HepG2 (cell line): Measurements from ENCODE around the gene SCAMP3. TPM values are rescaled to one million over a fixed set of nuclear protein-coding genes. Genes with fewer than 3 reads are reported as not detected.

Source experiments
- IRF2 ChIP-seq: IDR thresholded peaks from 2 replicates; pipeline ENCODE4 v1.6.1; 2018; ENCODE audit warnings: missing genetic modification reagents, missing compliant biosample characterization
- JDP2 ChIP-seq: sonication (generic); formaldehyde crosslinking; IDR thresholded peaks from 2 replicates; pipeline ENCODE4 v1.8.1; 2022; ENCODE audit warnings: missing genetic modification reagents, borderline replicate concordance
- MAF1 ChIP-seq: sonication (generic); formaldehyde crosslinking; IDR thresholded peaks from 2 replicates; pipeline ENCODE4 v1.5.0; 2020; ENCODE audit warnings: missing genetic modification reagents, borderline replicate concordance
- MYC ChIP-seq: sonication (generic); formaldehyde crosslinking; IDR thresholded peaks from 2 replicates; pipeline ENCODE4 v1.9.0; 2021; ENCODE audit warnings: missing genetic modification reagents, borderline replicate concordance
- NFYC ChIP-seq: IDR thresholded peaks from 2 replicates; pipeline ENCODE4 v1.6.1; 2016; ENCODE audit warnings: missing genetic modification reagents, missing compliant biosample characterization
- PRPF4 ChIP-seq: fragments of 200-400 bp; formaldehyde crosslinking; IDR thresholded peaks from 2 replicates; pipeline ENCODE4 v1.6.1; 2016; ENCODE audit warnings: low read length, low read depth; ENCODE audit not compliant: poor library complexity, severe bottlenecking
- REXO4 ChIP-seq: sonication (generic); formaldehyde crosslinking; IDR thresholded peaks from 2 replicates; pipeline ENCODE4 v1.8.0; 2022; ENCODE audit warnings: missing genetic modification reagents, mild to moderate bottlenecking, borderline replicate concordance
- SNAPC2 ChIP-seq: sonication (generic); formaldehyde crosslinking; IDR thresholded peaks from 2 replicates; pipeline ENCODE4 v1.8.1; 2022; ENCODE audit warnings: mild to moderate bottlenecking, missing genetic modification reagents
- TBL1XR1 ChIP-seq: fragments of 150-350 bp; IDR thresholded peaks from 2 replicates; pipeline ENCODE4 v1.6.1; 2014; ENCODE audit warnings: borderline replicate concordance, low read length; ENCODE audit not compliant: partially characterized antibody
- TGIF2 ChIP-seq: IDR thresholded peaks from 2 replicates; pipeline ENCODE4 v1.6.1; 2016; ENCODE audit warnings: control low read depth, missing compliant biosample characterization
- ZBTB3 ChIP-seq: sonication (generic); formaldehyde crosslinking; IDR thresholded peaks from 2 replicates; pipeline ENCODE4 v1.4.0; 2020; ENCODE audit warnings: low read depth, mild to moderate bottlenecking, moderate library complexity, missing genetic modification reagents, borderline replicate concordance
- ZBTB38 ChIP-seq: sonication (generic); formaldehyde crosslinking; IDR thresholded peaks from 2 replicates; pipeline ENCODE4 v1.5.1; 2020; ENCODE audit warnings: mild to moderate bottlenecking, missing genetic modification reagents
- ZNF549 ChIP-seq: sonication (generic); formaldehyde crosslinking; IDR thresholded peaks from 2 replicates; pipeline ENCODE4 v1.5.0; 2020; ENCODE audit warnings: missing genetic modification reagents
- polyA plus RNA-seq, 8 experiments: library from polyadenylated mRNA; depleted of rRNA in 3 of 8; stranded (reverse) in 7 of 8; unstranded in 1 of 8; fragments of >200 nt; fragmentation: Illumina TruSeq in 4 of 8; extraction: Trizol in 4 of 8; gene quantifications; 2 replicates each; pipeline versions ENCODE4 v1.2.1 to v1.2.3, GENCODE V29; 2011 to 2016; ENCODE audit warnings: low read depth in 4 of 8, missing spikeins in 1 of 8, mixed read lengths in 1 of 8; ENCODE audit not compliant: insufficient read depth in 1 of 8
- total RNA-seq, 5 experiments: library from RNA; depleted of rRNA; stranded (reverse); fragments of >200 nt; fragmentation: Illumina TruSeq; extraction: Trizol; gene quantifications; 2 replicates each; pipeline ENCODE4 v1.2.3, GENCODE V29; 2016; ENCODE audit warnings: low read depth in 1 of 5
- TF ChIP-seq, protein P1 (sequence below): sonication (generic); formaldehyde crosslinking; IDR thresholded peaks from 2 replicates; pipeline ENCODE4 v1.8.1; 2022; ENCODE audit warnings: low read depth, mild to moderate bottlenecking, missing genetic modification reagents
- TF ChIP-seq, protein P2 (sequence below): sonication (generic); formaldehyde crosslinking; IDR thresholded peaks from 2 replicates; pipeline ENCODE4 v1.5.0; 2020; ENCODE audit warnings: mild to moderate bottlenecking, missing genetic modification reagents
- TF ChIP-seq, protein P3 (sequence below): sonication (generic); formaldehyde crosslinking; IDR thresholded peaks from 2 replicates; pipeline ENCODE4 v1.4.0; 2020; ENCODE audit warnings: low read depth, mild to moderate bottlenecking, missing genetic modification reagents
- TF ChIP-seq, protein P4 (sequence below): IDR thresholded peaks from 2 replicates; pipeline ENCODE4 v1.6.1; 2016

Gene SCAMP3
- total and polyA plus RNA-seq, 2 of the 13 experiments (the other 11 are each of a cell fraction or from before 2014, with no cell fraction given), result 46.8 to 83.3 TPM

DNA sequence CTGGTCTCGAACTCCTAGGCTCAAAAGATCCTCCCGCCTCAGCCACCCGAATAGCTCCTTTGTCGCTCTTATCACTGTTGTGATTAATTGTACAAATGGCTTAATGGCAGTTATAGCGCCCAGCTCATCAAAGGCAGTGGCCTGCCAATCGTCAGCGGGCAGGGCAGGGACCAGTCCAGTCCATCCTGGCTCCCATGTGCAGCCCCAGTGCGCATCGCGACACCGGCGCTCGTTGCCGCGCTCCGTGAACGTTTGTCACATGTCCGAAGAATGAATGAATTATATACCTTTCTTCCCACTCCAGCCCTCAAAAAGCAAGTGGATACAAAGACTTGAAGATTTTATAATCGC is 35.3 kb downstream of the SCAMP3 start (continued):
- TF ChIP-seq, protein P1, sequence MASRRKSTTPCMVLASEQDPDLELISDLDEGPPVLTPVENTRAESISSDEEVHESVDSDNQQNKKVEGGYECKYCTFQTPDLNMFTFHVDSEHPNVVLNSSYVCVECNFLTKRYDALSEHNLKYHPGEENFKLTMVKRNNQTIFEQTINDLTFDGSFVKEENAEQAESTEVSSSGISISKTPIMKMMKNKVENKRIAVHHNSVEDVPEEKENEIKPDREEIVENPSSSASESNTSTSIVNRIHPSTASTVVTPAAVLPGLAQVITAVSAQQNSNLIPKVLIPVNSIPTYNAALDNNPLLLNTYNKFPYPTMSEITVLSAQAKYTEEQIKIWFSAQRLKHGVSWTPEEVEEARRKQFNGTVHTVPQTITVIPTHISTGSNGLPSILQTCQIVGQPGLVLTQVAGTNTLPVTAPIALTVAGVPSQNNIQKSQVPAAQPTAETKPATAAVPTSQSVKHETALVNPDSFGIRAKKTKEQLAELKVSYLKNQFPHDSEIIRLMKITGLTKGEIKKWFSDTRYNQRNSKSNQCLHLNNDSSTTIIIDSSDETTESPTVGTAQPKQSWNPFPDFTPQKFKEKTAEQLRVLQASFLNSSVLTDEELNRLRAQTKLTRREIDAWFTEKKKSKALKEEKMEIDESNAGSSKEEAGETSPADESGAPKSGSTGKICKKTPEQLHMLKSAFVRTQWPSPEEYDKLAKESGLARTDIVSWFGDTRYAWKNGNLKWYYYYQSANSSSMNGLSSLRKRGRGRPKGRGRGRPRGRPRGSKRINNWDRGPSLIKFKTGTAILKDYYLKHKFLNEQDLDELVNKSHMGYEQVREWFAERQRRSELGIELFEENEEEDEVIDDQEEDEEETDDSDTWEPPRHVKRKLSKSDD (CRISPR knock-in tag), result no peak
- TF ChIP-seq SNAPC2 (CRISPR knock-in tag) (no peak), TBL1XR1 (no peak), MYC (CRISPR knock-in tag) (no peak; the same call in 1 of the 2 replicates), MAF1 (CRISPR knock-in tag) (0 out of 2 replicates have a peak, but pooled peaks have one; percentile 20), ZBTB38 (no peak), NFYC (CRISPR knock-in tag) (no peak), JDP2 (CRISPR knock-in tag) (no peak), ZNF549 (CRISPR knock-in tag) (no peak), REXO4 (CRISPR knock-in tag) (no peak), TGIF2 (CRISPR knock-in tag) (no peak), IRF2 (CRISPR knock-in tag) (no peak), PRPF4 (no peak), ZBTB3 (CRISPR knock-in tag) (no peak)
- TF ChIP-seq, protein P2, sequence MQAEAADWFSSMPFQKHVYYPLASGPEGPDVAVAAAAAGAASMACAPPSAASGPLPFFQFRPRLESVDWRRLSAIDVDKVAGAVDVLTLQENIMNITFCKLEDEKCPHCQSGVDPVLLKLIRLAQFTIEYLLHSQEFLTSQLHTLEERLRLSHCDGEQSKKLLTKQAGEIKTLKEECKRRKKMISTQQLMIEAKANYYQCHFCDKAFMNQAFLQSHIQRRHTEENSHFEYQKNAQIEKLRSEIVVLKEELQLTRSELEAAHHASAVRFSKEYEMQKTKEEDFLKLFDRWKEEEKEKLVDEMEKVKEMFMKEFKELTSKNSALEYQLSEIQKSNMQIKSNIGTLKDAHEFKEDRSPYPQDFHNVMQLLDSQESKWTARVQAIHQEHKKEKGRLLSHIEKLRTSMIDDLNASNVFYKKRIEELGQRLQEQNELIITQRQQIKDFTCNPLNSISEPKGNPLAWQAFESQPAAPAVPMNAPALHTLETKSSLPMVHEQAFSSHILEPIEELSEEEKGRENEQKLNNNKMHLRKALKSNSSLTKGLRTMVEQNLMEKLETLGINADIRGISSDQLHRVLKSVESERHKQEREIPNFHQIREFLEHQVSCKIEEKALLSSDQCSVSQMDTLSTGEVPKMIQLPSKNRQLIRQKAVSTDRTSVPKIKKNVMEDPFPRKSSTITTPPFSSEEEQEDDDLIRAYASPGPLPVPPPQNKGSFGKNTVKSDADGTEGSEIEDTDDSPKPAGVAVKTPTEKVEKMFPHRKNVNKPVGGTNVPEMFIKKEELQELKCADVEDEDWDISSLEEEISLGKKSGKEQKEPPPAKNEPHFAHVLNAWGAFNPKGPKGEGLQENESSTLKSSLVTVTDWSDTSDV (CRISPR knock-in tag), result no peak
- TF ChIP-seq, protein P3, sequence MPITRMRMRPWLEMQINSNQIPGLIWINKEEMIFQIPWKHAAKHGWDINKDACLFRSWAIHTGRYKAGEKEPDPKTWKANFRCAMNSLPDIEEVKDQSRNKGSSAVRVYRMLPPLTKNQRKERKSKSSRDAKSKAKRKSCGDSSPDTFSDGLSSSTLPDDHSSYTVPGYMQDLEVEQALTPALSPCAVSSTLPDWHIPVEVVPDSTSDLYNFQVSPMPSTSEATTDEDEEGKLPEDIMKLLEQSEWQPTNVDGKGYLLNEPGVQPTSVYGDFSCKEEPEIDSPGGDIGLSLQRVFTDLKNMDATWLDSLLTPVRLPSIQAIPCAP, result peak; percentile 65; the same call in 1 of the 2 replicates
- TF ChIP-seq, protein P4, sequence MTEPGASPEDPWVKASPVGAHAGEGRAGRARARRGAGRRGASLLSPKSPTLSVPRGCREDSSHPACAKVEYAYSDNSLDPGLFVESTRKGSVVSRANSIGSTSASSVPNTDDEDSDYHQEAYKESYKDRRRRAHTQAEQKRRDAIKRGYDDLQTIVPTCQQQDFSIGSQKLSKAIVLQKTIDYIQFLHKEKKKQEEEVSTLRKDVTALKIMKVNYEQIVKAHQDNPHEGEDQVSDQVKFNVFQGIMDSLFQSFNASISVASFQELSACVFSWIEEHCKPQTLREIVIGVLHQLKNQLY (CRISPR knock-in tag), result 0 out of 2 replicates have a peak, but pooled peaks have one; percentile 5
